Endothelial cell of umbilical vein (primary cell): Measurements from ENCODE around the gene TARS2. TPM values are rescaled to one million over a fixed set of nuclear protein-coding genes. Genes with fewer than 3 reads are reported as not detected.
A peak's percentile ranks its signal among the peaks of the same experiment; 100 is the strongest.

ENCODE experiments used
- BruUV-seq: library from RNA; stranded (reverse); fragments of 400-500 nt; replicated peaks from 2 replicates; lab custom pipeline; 2021; lab: Mats Ljungman, UMichigan
- CTCF ChIA-PET: fragments of 300-600, 350-600 bp; sonication (Branson Sonifier 250); formaldehyde crosslinking; loops from one replicate; lab custom pipeline; 2021; ENCODE audit warnings: antibody characterized with exemption, inconsistent platforms; lab: Charles Lee
- POLR2A ChIA-PET: fragments of 300-600, 350-600 bp; sonication (Branson Sonifier 250); formaldehyde crosslinking; loops from one replicate; lab custom pipeline; 2021; ENCODE audit warnings: antibody characterized with exemption, inconsistent platforms; lab: Charles Lee
- DNase-seq: peaks from one replicate; pipeline ENCODE4 v3.0.0-alpha.2; 2011; ENCODE audit warnings: low read depth, low spot score
- FAIRE-seq: peaks from 2 replicates; lab custom pipeline; 2011; peaks lifted over from hg19 to GRCh38; lab: Jason Lieb, UNC
- H2AFZ ChIP-seq: 2 replicates; pipeline ENCODE4 v1.6.0; 2012; ENCODE audit warnings: low read depth, low read length, control low read depth, inconsistent platforms
- H3K27ac ChIP-seq: 2 replicates; pipeline ENCODE4 v1.5.1; 2011; ENCODE audit warnings: low read depth, mild to moderate bottlenecking, control low read depth, low read length, moderate library complexity; ENCODE audit not compliant: insufficient read depth
- H3K27me3 ChIP-seq, 2 experiments: 2 replicates each; pipeline versions ENCODE4 v1.6.0 to v1.6.1; 2011; ENCODE audit warnings: low read length in 2 of 2, mixed read lengths in 1 of 2; ENCODE audit not compliant: control insufficient read depth in 2 of 2, insufficient read depth in 2 of 2
- H3K36me3 ChIP-seq, 2 experiments: 2 replicates in 1 of 2; 3 replicates in 1 of 2; pipeline ENCODE4 v1.5.1; 2011; ENCODE audit warnings: low read length in 2 of 2, mild to moderate bottlenecking in 1 of 2, moderate library complexity in 1 of 2; ENCODE audit not compliant: control insufficient read depth in 2 of 2, insufficient read depth in 2 of 2; ENCODE audit errors: extremely low read depth in 1 of 2
- H3K4me1 ChIP-seq: 3 replicates; pipeline ENCODE4 v1.5.1; 2011; ENCODE audit warnings: mild to moderate bottlenecking, low read length; ENCODE audit not compliant: control insufficient read depth, insufficient read depth; ENCODE audit errors: extremely low read depth
- H3K4me2 ChIP-seq: 2 replicates; pipeline ENCODE4 v1.6.1; 2011; ENCODE audit warnings: low read length, control low read depth, mixed read lengths; ENCODE audit not compliant: insufficient read depth
- H3K4me3 ChIP-seq, 3 experiments: fragments of 200-600 bp in 1 of 3; sonication (generic), shearing (Covaris generic) in 1 of 3; replicated peaks in 1 of 3; 2 replicates each; pipeline ENCODE4 v1.5.1; 2011 to 2016; ENCODE audit warnings: control low read depth in 3 of 3, low read length in 3 of 3, mild to moderate bottlenecking in 2 of 3, inconsistent platforms in 1 of 3, low read depth in 1 of 3, moderate library complexity in 1 of 3; ENCODE audit not compliant: insufficient read depth in 1 of 3
- H3K79me2 ChIP-seq: 2 replicates; pipeline ENCODE4 v1.6.0; 2012; ENCODE audit warnings: low read length, inconsistent platforms; ENCODE audit not compliant: control insufficient read depth, insufficient read depth
- H3K9ac ChIP-seq: replicated peaks from 2 replicates; pipeline ENCODE3; 2011; ENCODE audit warnings: low read length, control low read depth; ENCODE audit not compliant: insufficient read depth; ENCODE audit errors: extremely low read depth
- H3K9me1 ChIP-seq: replicated peaks from 3 replicates; pipeline ENCODE4 v1.6.0; 2011; ENCODE audit warnings: mild to moderate bottlenecking, low read length; ENCODE audit not compliant: control insufficient read depth, insufficient read depth; ENCODE audit errors: extremely low read depth
- H3K9me3 ChIP-seq: replicated peaks from 2 replicates; pipeline ENCODE4 v1.5.1; 2012; ENCODE audit warnings: low read length, inconsistent platforms; ENCODE audit not compliant: control insufficient read depth, insufficient read depth
- H4K20me1 ChIP-seq: replicated peaks from 2 replicates; pipeline ENCODE3; 2011; ENCODE audit warnings: mild to moderate bottlenecking, low read length; ENCODE audit not compliant: control insufficient read depth, insufficient read depth; ENCODE audit errors: extremely low read depth
- CTCF ChIP-seq, 2 donors: IDR thresholded peaks; 1 replicate in 1 of 2; 2 replicates in 1 of 2; pipeline ENCODE4 v1.5.1; 2011; ENCODE audit warnings: low read length in 2 of 2, mild to moderate bottlenecking in 2 of 2, moderate library complexity in 2 of 2, control low read depth in 1 of 2, inconsistent platforms in 1 of 2, low read depth in 1 of 2; ENCODE audit not compliant: insufficient read depth in 1 of 2; ENCODE audit errors: extremely low read depth in 1 of 2
- EZH2 ChIP-seq: IDR thresholded peaks from 2 replicates; pipeline ENCODE4 v1.6.1; 2012; ENCODE audit warnings: borderline replicate concordance, low read depth, mild to moderate bottlenecking, moderate library complexity, low read length, inconsistent platforms; ENCODE audit not compliant: severe bottlenecking
- FOS ChIP-seq: IDR thresholded peaks from 2 replicates; pipeline ENCODE4 v1.6.1; 2011; ENCODE audit warnings: mild to moderate bottlenecking, low read length, moderate library complexity, borderline replicate concordance; ENCODE audit not compliant: insufficient read depth
- GATA2 ChIP-seq: IDR thresholded peaks from 2 replicates; pipeline ENCODE4 v1.7.0; 2011; ENCODE audit warnings: low read depth, mild to moderate bottlenecking, moderate library complexity, mixed read lengths, low read length; ENCODE audit not compliant: insufficient read length, insufficient read depth
- JUN ChIP-seq: IDR thresholded peaks from 2 replicates; pipeline ENCODE4 v1.6.1; 2011; ENCODE audit warnings: borderline replicate concordance, low read depth; ENCODE audit not compliant: insufficient read length, insufficient read depth
- POLR2A ChIP-seq: IDR thresholded peaks from 2 replicates; pipeline ENCODE4 v1.6.1; 2012; ENCODE audit warnings: low read depth, mild to moderate bottlenecking, control low read depth, low read length
- POLR2AphosphoS5 ChIP-seq: IDR thresholded peaks from 2 replicates; pipeline ENCODE4 v1.6.1; 2012; ENCODE audit warnings: low read depth, mild to moderate bottlenecking, control low read depth, low read length, moderate library complexity; ENCODE audit not compliant: insufficient read depth
- dilution Hi-C: fragments of 300-500 bp; cut with MboI; formaldehyde crosslinking; loops from one replicate; pipeline ENCODE4 v1.15.0; 2019; ENCODE audit warnings: low sequenced_read_pairs; ENCODE audit not compliant: extremely low pct_ligation_motif_present
- intact Hi-C: fragments of 100-400 bp; cut with micrococcal nuclease; formaldehyde crosslinking; loops from one replicate; pipeline ENCODE4 v1.10.0; 2022
- polyA plus RNA-seq, 4 experiments: library from polyadenylated mRNA; depleted of rRNA in 3 of 4; stranded (reverse) in 3 of 4; unstranded in 1 of 4; fragments of >200 nt; gene quantifications; 2 replicates each; pipeline versions ENCODE4 v1.2.1 to v1.2.3, GENCODE V29; 2011 to 2012; ENCODE audit warnings: missing spikeins in 1 of 4
- total RNA-seq: library from RNA; stranded (reverse); gene quantifications from 2 replicates; pipeline ENCODE4 v1.2.3, GENCODE V29; 2021

The TARS2 gene
- total and polyA plus RNA-seq, 2 donors (not counting 3 experiments of a cell fraction or from before 2014, with no cell fraction given): 21.5 to 22.0 TPM

GRCh38 chr1:150515328-150516049 is 28.3 kb downstream of the TARS2 start, which contains the start of gene FALEC:
TSS of gene FALEC (plus strand) at chr1:150515752.
- no peaks in the 10 kb centered on the region for H4K20me1 ChIP-seq

More at GRCh38 chr1:150515328-150516049, 28.3 kb downstream of the TARS2 start, which contains the start of gene FALEC:
- dilution Hi-C loops (no loop called here), intact Hi-C loops (loop anchor here (1.0 to 5.0 kb wide), 4 partner anchors 17 to 148 kb away; partner anchors contain the start of gene TARS2)
- peak within 1 kb of the TSS; percentile 9 for H3K27ac ChIP-seq
- POLR2A ChIA-PET: interaction anchor here (1.0 to 1.4 kb wide), 2 partner anchors 8 to 56 kb away, joined by 3 to 4 read pairs; partner anchors contain the start of gene ECM1
- peak within 1 kb of the TSS; percentile 35 for H3K9ac ChIP-seq
- peak within 1 kb of the TSS; percentile 92 for H3K4me2 ChIP-seq
- BruUV-seq: no TSS peak
- TF ChIP-seq POLR2A (peak; percentile 44), GATA2 (no peak), JUN (no peak), FOS (no peak), EZH2 (no peak), CTCF (IDR thresholded peaks at IDR 0.05; ENCODE audit: extremely low read depth in 1 of 2, insufficient read depth in 1 of 2, low read depth in 1 of 2, low read length in 2 of 2) (no peak), POLR2AphosphoS5 (peak; percentile 61)
- no peaks in the 10 kb centered on the region for H3K9me3 ChIP-seq
- H3K36me3 ChIP-seq: no peaks in the 10 kb centered on the region
- no peaks in the 10 kb centered on the region for H3K27me3 ChIP-seq
- CTCF ChIA-PET: interaction anchor here (0.6 to 3.1 kb wide), 13 partner anchors 8 to 407 kb away, joined by 3 to 24 read pairs (median 4); partner anchors contain the start of genes ECM1 and TARS2
- no peaks in the 10 kb centered on the region for H3K79me2 ChIP-seq
- DNase-seq (peak; percentile 97), FAIRE-seq (peak; percentile 96)
- no peaks in the 10 kb centered on the region for H3K9me1 ChIP-seq
- H3K4me3 ChIP-seq: peak within 1 kb of the TSS; percentile 39 to 77 (median 48)
- peaks cover 6% of the 10 kb centered on the region for H3K4me1 ChIP-seq
- peak within 1 kb of the TSS; percentile 94 for H2AFZ ChIP-seq
